Upper lobe of right lung (tissue), 1 donor: ENCODE measurements around the gene MCC. TPM values are rescaled to one million over a fixed set of nuclear protein-coding genes. Genes with fewer than 3 reads are reported as not detected.

Experiments used
- ATAC-seq: fragments of 200-7000 bp; cut with Tn5 transposase; one replicate; pipeline ENCODE4 v1.9.1; 2020; ENCODE audit warnings: mild to moderate bottlenecking, moderate library complexity
- DNase-seq: peaks from one replicate; pipeline ENCODE4 v3.0.0-alpha.2; 2020
- H3K27ac ChIP-seq: fragments of 200-600 bp; one replicate; pipeline ENCODE4 v1.8.0; 2022
- H3K27me3 ChIP-seq: fragments of 200-600 bp; one replicate; pipeline ENCODE4 v1.8.0; 2022; ENCODE audit warnings: mild to moderate bottlenecking
- H3K36me3 ChIP-seq: fragments of 200-600 bp; one replicate; pipeline ENCODE4 v1.8.0; 2022
- H3K4me1 ChIP-seq: fragments of 200-600 bp; one replicate; pipeline ENCODE4 v1.8.0; 2022
- H3K4me3 ChIP-seq: fragments of 200-600 bp; one replicate; pipeline ENCODE4 v1.8.0; 2022; ENCODE audit warnings: mild to moderate bottlenecking
- H3K9me3 ChIP-seq: fragments of 200-600 bp; one replicate; pipeline ENCODE4 v1.8.0; 2022
- intact Hi-C: fragments of 100-400 bp; cut with DNase I; formaldehyde crosslinking; loops from one replicate; pipeline ENCODE4 v1.11.0; 2022
- total RNA-seq: library from RNA; stranded (reverse); fragmentation: NEBNext Ultra II Directional; extraction: Animal tissue kit (Norgen Biotek cat#: 25700); gene quantifications from one replicate; pipeline ENCODE4 v1.2.1, GENCODE V29; 2021
- TF ChIP-seq, protein P1 (sequence below): fragments of 200-600 bp; IDR thresholded peaks from one replicate; pipeline ENCODE4 v1.8.0; 2022; ENCODE audit warnings: antibody characterized with exemption
- donor health status: DM: no; HTN: yes; CAD: no; lungs with severe emphysema.

MCC gene
- total RNA-seq, 1 donor from 2014 or later: 18.6 TPM

DNA sequence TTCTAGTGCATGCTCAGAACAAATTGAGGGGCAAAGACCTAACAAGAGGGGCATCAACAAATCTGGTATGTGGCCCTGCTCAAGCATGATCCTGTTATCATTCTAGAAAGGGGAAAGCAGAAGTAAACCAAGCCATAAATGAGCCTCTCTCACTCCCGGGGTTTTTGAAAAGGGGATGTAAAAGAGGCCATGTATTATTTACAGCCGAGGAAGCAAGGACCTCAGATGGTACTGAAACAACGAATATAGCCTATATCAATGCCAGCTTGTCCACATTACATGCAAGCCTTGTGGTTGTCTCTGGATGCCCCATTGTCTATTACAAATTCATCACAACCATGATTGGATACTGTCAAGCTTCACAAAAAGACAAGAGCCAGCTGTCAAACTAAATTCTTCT, 300.3 kb downstream of the MCC start:
- TF ChIP-seq, protein P1, sequence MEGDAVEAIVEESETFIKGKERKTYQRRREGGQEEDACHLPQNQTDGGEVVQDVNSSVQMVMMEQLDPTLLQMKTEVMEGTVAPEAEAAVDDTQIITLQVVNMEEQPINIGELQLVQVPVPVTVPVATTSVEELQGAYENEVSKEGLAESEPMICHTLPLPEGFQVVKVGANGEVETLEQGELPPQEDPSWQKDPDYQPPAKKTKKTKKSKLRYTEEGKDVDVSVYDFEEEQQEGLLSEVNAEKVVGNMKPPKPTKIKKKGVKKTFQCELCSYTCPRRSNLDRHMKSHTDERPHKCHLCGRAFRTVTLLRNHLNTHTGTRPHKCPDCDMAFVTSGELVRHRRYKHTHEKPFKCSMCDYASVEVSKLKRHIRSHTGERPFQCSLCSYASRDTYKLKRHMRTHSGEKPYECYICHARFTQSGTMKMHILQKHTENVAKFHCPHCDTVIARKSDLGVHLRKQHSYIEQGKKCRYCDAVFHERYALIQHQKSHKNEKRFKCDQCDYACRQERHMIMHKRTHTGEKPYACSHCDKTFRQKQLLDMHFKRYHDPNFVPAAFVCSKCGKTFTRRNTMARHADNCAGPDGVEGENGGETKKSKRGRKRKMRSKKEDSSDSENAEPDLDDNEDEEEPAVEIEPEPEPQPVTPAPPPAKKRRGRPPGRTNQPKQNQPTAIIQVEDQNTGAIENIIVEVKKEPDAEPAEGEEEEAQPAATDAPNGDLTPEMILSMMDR: no peak
- H3K27me3 ChIP-seq: no peaks in the 10 kb centered on the region
- H3K36me3 ChIP-seq: no peaks in the 10 kb centered on the region
- H3K4me1 ChIP-seq: no peaks in the 10 kb centered on the region
- H3K4me3 ChIP-seq: no peak overlapping the region
- intact Hi-C loops: no loop called here
- ATAC-seq (no peak), DNase-seq (no peak)
- no peak overlapping the region for H3K27ac ChIP-seq
- H3K9me3 ChIP-seq: no peaks in the 10 kb centered on the region

DNA sequence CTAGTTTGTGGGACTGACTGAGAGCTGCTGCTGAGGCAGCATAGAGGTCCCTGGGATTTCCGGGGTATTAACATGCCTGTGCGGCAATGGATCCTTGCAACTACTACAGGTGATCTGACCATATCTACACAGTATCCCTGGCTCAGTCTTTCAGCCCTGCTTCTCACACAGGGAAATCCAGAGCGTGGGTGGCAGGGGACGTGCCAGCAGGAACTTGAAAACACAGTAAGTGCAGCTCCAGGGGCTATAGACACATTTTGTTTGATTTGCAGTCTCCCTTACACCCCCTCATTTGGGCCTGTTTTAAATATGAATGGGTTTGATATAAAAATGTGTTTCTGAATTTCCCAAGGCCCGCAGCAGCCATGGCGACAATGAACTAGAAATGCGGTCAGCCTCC, 302.2 kb downstream of the MCC start:
- intact Hi-C loops: no loop called here
- DNase-seq (no peak), ATAC-seq (no peak)
- H3K9me3 ChIP-seq: no peaks in the 10 kb centered on the region
- H3K4me1 ChIP-seq: no peaks in the 10 kb centered on the region
- no peaks in the 10 kb centered on the region for H3K27me3 ChIP-seq
- no peak overlapping the region for H3K27ac ChIP-seq
- H3K4me3 ChIP-seq: no peak overlapping the region
- TF ChIP-seq, protein P1: no peak
- H3K36me3 ChIP-seq: no peaks in the 10 kb centered on the region

DNA sequence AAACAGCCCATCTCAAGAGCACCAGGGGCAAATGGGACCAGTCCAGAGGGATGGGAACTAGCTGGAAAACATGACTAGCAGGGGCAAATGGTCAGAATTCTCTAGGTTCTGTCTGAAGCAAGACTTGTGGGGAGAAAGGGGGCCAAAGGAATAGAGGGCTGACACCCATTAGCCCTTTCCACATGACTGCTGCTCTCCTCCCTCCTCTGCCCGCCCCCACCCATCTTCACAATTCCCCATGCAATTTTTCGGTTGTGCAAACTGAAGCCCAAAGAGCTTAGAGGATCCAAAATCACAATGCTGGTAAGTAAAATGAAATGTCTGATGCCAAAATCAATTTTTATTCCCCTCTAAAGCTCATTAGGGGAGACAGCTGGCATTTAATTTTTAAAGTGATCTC, 304.6 kb downstream of the MCC start:
- Histone ChIP-seq H3K36me3 (no peaks in the 10 kb centered on the region), H3K4me1 (peaks cover 4% of the 10 kb centered on the region), H3K27ac (no peak overlapping the region), H3K4me3 (no peak overlapping the region), H3K27me3 (no peaks in the 10 kb centered on the region), H3K9me3 (no peaks in the 10 kb centered on the region)
- intact Hi-C loops: no loop called here
- DNase-seq: no peak
- no peak for ATAC-seq
- TF ChIP-seq, protein P1: no peak

DNA sequence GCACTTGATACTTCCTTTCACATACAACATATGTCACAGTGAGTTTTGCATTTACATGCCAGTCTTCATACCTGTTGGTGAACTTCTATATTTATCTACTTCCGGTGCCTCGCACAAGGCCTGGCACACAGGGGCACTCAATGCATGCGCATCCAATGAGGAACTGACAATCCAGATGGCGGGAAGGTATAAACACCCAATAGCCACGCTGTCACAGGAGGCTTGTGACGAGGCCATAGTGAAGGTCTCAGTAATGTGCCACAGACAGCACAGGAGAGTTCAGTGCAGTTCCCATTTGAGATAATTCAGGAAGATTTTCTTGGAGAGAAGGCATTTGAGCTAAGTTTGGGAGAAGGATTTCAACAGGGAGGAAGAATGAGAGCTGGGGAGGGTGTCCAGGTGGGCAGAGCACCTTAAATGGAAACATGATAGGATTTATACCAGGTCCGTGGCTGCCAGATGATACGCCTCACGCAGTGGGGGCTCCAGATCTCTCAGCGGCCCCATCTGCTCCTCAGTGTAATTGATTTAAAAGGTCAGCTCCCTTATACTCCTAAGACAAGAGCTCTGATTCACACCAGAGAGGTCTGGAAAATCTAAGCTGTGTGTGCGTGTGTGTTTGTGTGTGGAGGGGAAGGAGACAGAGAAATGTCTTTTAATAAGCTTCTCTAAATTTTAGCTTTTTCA, 305.5 kb downstream of the MCC start:
- Histone ChIP-seq H3K4me1 (peaks cover 13% of the 10 kb centered on the region), H3K27me3 (no peaks in the 10 kb centered on the region), H3K9me3 (no peaks in the 10 kb centered on the region), H3K36me3 (no peaks in the 10 kb centered on the region), H3K4me3 (no peak overlapping the region), H3K27ac (no peak overlapping the region)
- intact Hi-C loops: no loop called here
- DNase-seq: no peak
- ATAC-seq: no peak
- TF ChIP-seq, protein P1: no peak

DNA sequence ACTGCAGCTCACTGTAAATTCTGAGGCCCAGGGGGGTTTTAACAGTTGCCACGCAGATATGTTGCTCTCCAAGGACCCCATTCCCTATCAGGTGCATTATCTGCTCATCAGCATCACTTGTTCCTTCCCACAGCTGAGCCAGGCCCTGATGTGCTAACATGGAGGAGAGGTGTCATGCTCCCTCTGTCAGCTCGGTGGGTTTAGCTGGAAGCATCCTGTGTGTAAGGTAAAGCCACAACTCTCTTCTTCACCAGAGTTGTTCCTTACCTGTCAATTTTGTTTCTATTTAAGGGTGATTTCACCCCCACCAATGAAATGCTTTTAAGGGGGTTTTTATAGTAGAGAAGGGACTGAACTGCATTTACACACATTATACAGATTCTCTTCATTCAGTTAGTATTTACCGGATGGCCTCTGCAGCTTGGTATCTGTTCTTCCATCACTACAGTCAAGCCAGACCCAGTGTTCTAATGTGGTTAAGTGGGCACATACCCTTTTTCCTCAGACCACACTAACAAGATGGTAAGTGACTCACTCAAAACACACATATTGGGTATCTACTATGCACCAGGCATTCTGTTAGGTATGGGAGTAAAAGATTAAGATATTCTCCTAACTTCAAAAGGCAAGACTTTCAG, 306.3 kb downstream of the MCC start:
- TF ChIP-seq, protein P1: no peak

More for the DNA sequence above, 306.3 kb downstream of the MCC start:
- DNase-seq: no peak
- H3K4me3 ChIP-seq: no peak overlapping the region
- H3K27ac ChIP-seq: no peak overlapping the region
- H3K4me1 ChIP-seq: peaks cover 13% of the 10 kb centered on the region
- intact Hi-C loops: no loop called here
- no peak for ATAC-seq
- H3K27me3 ChIP-seq: no peaks in the 10 kb centered on the region
- no peaks in the 10 kb centered on the region for H3K36me3 ChIP-seq
- no peaks in the 10 kb centered on the region for H3K9me3 ChIP-seq
